ENCODE results near the gene NMT1. TPM values are rescaled to one million over a fixed set of nuclear protein-coding genes. Genes with fewer than 3 reads are reported as not detected.
A peak's percentile ranks its signal among the peaks of the same experiment; 100 is the strongest.

The NMT1 gene
- total and polyA plus RNA-seq, 2 donors from 2014 or later, result 72.3 to 98.5 TPM

- Histone ChIP-seq H3K27ac (ENCODE audit: low read depth in 2 of 2, low read length in 2 of 2) (peak overlapping the region; percentile 67 to 83), H3K4me3 (ENCODE audit: low read length in 3 of 3) (no peak overlapping the region), H3K4me1 (ENCODE audit: control insufficient read depth in 2 of 3, insufficient read depth in 2 of 3, low read depth in 1 of 3, low read length in 3 of 3) (peaks cover 0 to 17% (median 6%) of the 10 kb centered on the region in 3 donors), H3K9ac (ENCODE audit: low read length in 3 of 3) (peak overlapping the region in 1 of 3 donors; percentile 10), H3K36me3 (ENCODE audit: control insufficient read depth in 2 of 3, insufficient read depth in 3 of 3, low read length in 3 of 3) (no peaks in the 10 kb centered on the region), H3K27me3 (ENCODE audit: control insufficient read depth, insufficient read depth, low read length) (no peaks in the 10 kb centered on the region), H3K9me3 (ENCODE audit: control insufficient read depth in 2 of 3, insufficient read depth in 1 of 3, low read length in 3 of 3) (no peaks in the 10 kb centered on the region)
- FAIRE-seq, result no peak
- DNase-seq, result peak; percentile 54 to 89 (median 72)
- intact Hi-C loops (cut with DNase I), result no loop called here
- TF ChIP-seq CTCF (IDR thresholded peaks at IDR 0.05; ENCODE audit: borderline replicate concordance, extremely low read depth, insufficient read depth), result no peak
Observed at GRCh38 chr17:45127548-45128300, 66.6 kb downstream of the NMT1 start.

- Histone ChIP-seq H3K27ac (ENCODE audit: low read depth in 2 of 2, low read length in 2 of 2) (peak overlapping the region; percentile 67 to 83), H3K36me3 (ENCODE audit: control insufficient read depth in 2 of 3, insufficient read depth in 3 of 3, low read length in 3 of 3) (no peaks in the 10 kb centered on the region), H3K9ac (ENCODE audit: low read length in 3 of 3) (peak overlapping the region in 1 of 3 donors; percentile 10), H3K9me3 (ENCODE audit: control insufficient read depth in 2 of 3, insufficient read depth in 1 of 3, low read length in 3 of 3) (no peaks in the 10 kb centered on the region), H3K4me1 (ENCODE audit: control insufficient read depth in 2 of 3, insufficient read depth in 2 of 3, low read depth in 1 of 3, low read length in 3 of 3) (peaks cover 0 to 21% (median 6%) of the 10 kb centered on the region in 3 donors), H3K27me3 (ENCODE audit: control insufficient read depth, insufficient read depth, low read length) (no peaks in the 10 kb centered on the region), H3K4me3 (ENCODE audit: low read length in 3 of 3) (no peak overlapping the region)
- DNase-seq, result peak in 2 of 5 donors; percentile 57 to 70
- TF ChIP-seq CTCF (IDR thresholded peaks at IDR 0.05; ENCODE audit: borderline replicate concordance, extremely low read depth, insufficient read depth), result no peak
- FAIRE-seq, result no peak
- intact Hi-C loops (cut with DNase I), result no loop called here
Observed at GRCh38 chr17:45128331-45128730, 67.2 kb downstream of the NMT1 start.

- Histone ChIP-seq H3K9ac (ENCODE audit: low read length in 3 of 3) (no peak overlapping the region), H3K4me3 (ENCODE audit: low read length in 3 of 3) (no peak overlapping the region), H3K36me3 (ENCODE audit: control insufficient read depth in 2 of 3, insufficient read depth in 3 of 3, low read length in 3 of 3) (no peaks in the 10 kb centered on the region), H3K9me3 (ENCODE audit: control insufficient read depth in 2 of 3, insufficient read depth in 1 of 3, low read length in 3 of 3) (no peaks in the 10 kb centered on the region), H3K4me1 (ENCODE audit: control insufficient read depth in 2 of 3, insufficient read depth in 2 of 3, low read depth in 1 of 3, low read length in 3 of 3) (peaks cover 0 to 21% (median 6%) of the 10 kb centered on the region in 3 donors), H3K27ac (ENCODE audit: low read depth in 2 of 2, low read length in 2 of 2) (no peak overlapping the region), H3K27me3 (ENCODE audit: control insufficient read depth, insufficient read depth, low read length) (no peaks in the 10 kb centered on the region)
- intact Hi-C loops (cut with DNase I), result no loop called here
- no peak for FAIRE-seq
- TF ChIP-seq CTCF (IDR thresholded peaks at IDR 0.05; ENCODE audit: borderline replicate concordance, extremely low read depth, insufficient read depth), result no peak
- no peak for DNase-seq
Observed at GRCh38 chr17:45128989-45129388, 67.9 kb downstream of the NMT1 start.
